Stimulated activated CD8-positive, alpha-beta memory T cell treated with anti-CD3 and anti-CD28 coated beads, Interleukin-15, amount 100 ng/mL, for 48 hours (primary cell): ENCODE results near the gene MON1A.
"Not testable (repeated sequence)": the region's sequence is repeated elsewhere in the genome, so short reads cannot be mapped to it uniquely, and the experiment has no call there.

Experiments
- DNase-seq, 2 donors: peaks; one replicate each; pipeline ENCODE4 v3.0.0-alpha.2; 2020; ENCODE audit warnings: low read depth in 2 of 2

Gene MON1A

GRCh38 chr3:49929291-49930167 is at the start of gene MON1A:
Gene MON1A (minus strand): TSS chr3:49929811. CDS start chr3:49913346, 16,465 bp downstream.
- peak; percentile 85 to 88 for DNase-seq

GRCh38 chr3:49976942-49977341 is 47.3 kb upstream of the MON1A start:
- DNase-seq: no peak

GRCh38 chr3:49972656-49973055 is 43.0 kb upstream of the MON1A start:
- no peak for DNase-seq

GRCh38 chr3:49968346-49968745 is 38.7 kb upstream of the MON1A start:
- no peak for DNase-seq

GRCh38 chr3:49967291-49967690 is 37.7 kb upstream of the MON1A start:
- DNase-seq: no peak

GRCh38 chr3:49966233-49966942 is 36.8 kb upstream of the MON1A start:
- no peak for DNase-seq

- DNase-seq: no peak
These were observed 26.0 kb upstream of the MON1A start for GRCh38 chr3:49955636-49956035.

GRCh38 chr3:49952924-49953323 is 23.3 kb upstream of the MON1A start:
- no peak for DNase-seq

- no peak for DNase-seq
These were observed 13.0 kb upstream of the MON1A start for GRCh38 chr3:49942651-49943050.

GRCh38 chr3:49940667-49941249 is 11.1 kb upstream of the MON1A start:
- DNase-seq: no peak

GRCh38 chr3:49939858-49940666 is 10.5 kb upstream of the MON1A start, which contains the start of gene RBM6:
Gene RBM6 (plus strand): TSS chr3:49940150. CDS start chr3:49962642, 22,492 bp downstream.
- peak; percentile 94 to 95 for DNase-seq

GRCh38 chr3:49937090-49937489 is 7.5 kb upstream of the MON1A start:
- no peak for DNase-seq

GRCh38 chr3:49932281-49932680 is 2.7 kb upstream of the MON1A start:
- DNase-seq: not testable (repeated sequence)

GRCh38 chr3:49930922-49931321 is 1.3 kb upstream of the MON1A start:
- no peak for DNase-seq

- no peak for DNase-seq
These were observed 618 bp upstream of the MON1A start for GRCh38 chr3:49930168-49930690.

- no peak for DNase-seq
These were observed 1.1 kb downstream of the MON1A start for GRCh38 chr3:49928481-49929017.

- no peak for DNase-seq
These were observed 1.8 kb downstream of the MON1A start for GRCh38 chr3:49927798-49928197.

- no peak for DNase-seq
These were observed 3.4 kb downstream of the MON1A start for GRCh38 chr3:49926117-49926728.

- no peak for DNase-seq
These were observed 4.1 kb downstream of the MON1A start for GRCh38 chr3:49925485-49925884.

- no peak for DNase-seq
These were observed 4.9 kb downstream of the MON1A start for GRCh38 chr3:49924683-49925082.
